Left lung (tissue), 10 donors: ENCODE measurements around the gene NAA38. TPM values are rescaled to one million over a fixed set of nuclear protein-coding genes. Genes with fewer than 3 reads are reported as not detected.

Experiments used
- ATAC-seq: fragments of 200-7000 bp; cut with Tn5 transposase; one replicate; pipeline ENCODE4 v1.9.1; 2020; ENCODE audit warnings: moderate library complexity
- DNase-seq, 4 donors: peaks; one replicate each; pipeline ENCODE4 v3.0.0-alpha.2; 2013 to 2020
- H3K27ac ChIP-seq, 2 donors: fragments of 200-600 bp; sonication (generic) in 1 of 2; one replicate each; pipeline versions ENCODE4 v1.5.0 to v1.8.0; 2020 to 2021
- H3K27me3 ChIP-seq, 2 donors: fragments of 200-600 bp; sonication (generic) in 1 of 2; one replicate each; pipeline versions ENCODE4 v1.5.0 to v1.8.0; 2020 to 2021
- H3K36me3 ChIP-seq, 2 donors: fragments of 200-600 bp; sonication (generic) in 1 of 2; one replicate each; pipeline versions ENCODE4 v1.5.0 to v1.8.0; 2020 to 2021
- H3K4me1 ChIP-seq, 2 donors: fragments of 200-600 bp; one replicate each; pipeline ENCODE4 v1.8.0; 2021
- H3K4me3 ChIP-seq, 2 donors: fragments of 200-600 bp; sonication (generic) in 1 of 2; one replicate each; pipeline versions ENCODE4 v1.5.0 to v1.8.0; 2020 to 2021; ENCODE audit warnings: mild to moderate bottlenecking in 1 of 2
- H3K9me3 ChIP-seq, 2 donors: fragments of 200-600 bp; sonication (generic) in 1 of 2; one replicate each; pipeline versions ENCODE4 v1.5.0 to v1.8.0; 2020 to 2021
- intact Hi-C, 2 donors: fragments of 100-400 bp; cut with DNase I; formaldehyde crosslinking; loops; one replicate each; pipeline versions ENCODE4 v1.11.2 to v1.14.2; 2022
- polyA plus RNA-seq, 6 donors: library from polyadenylated mRNA; unstranded; fragments of 120-200 nt; gene quantifications; one replicate each; pipeline ENCODE4 v1.2.1, GENCODE V29; 2013; ENCODE audit not compliant: insufficient read length in 6 of 6
- total RNA-seq, 2 donors: library from RNA; stranded (reverse); fragmentation: NEBNext Ultra II Directional; extraction: Animal tissue kit (Norgen Biotek cat#: 25700); gene quantifications; one replicate each; pipeline ENCODE4 v1.2.1, GENCODE V29; 2021
- TF ChIP-seq, protein P1 (sequence below), 2 donors: fragments of 200-600 bp; sonication (generic) in 1 of 2; IDR thresholded peaks; one replicate each; pipeline versions ENCODE4 v1.5.0 to v1.8.0; 2021; ENCODE audit warnings: antibody characterized with exemption in 2 of 2
- donor health status: DM: no; HTN: yes; CAD: no.
- donor health status: DM: no; HTN: no; CAD: no.

Gene NAA38
- total and polyA plus RNA-seq, 8 donors = 56.3 to 95.7 (median 74.2) TPM

DNA sequence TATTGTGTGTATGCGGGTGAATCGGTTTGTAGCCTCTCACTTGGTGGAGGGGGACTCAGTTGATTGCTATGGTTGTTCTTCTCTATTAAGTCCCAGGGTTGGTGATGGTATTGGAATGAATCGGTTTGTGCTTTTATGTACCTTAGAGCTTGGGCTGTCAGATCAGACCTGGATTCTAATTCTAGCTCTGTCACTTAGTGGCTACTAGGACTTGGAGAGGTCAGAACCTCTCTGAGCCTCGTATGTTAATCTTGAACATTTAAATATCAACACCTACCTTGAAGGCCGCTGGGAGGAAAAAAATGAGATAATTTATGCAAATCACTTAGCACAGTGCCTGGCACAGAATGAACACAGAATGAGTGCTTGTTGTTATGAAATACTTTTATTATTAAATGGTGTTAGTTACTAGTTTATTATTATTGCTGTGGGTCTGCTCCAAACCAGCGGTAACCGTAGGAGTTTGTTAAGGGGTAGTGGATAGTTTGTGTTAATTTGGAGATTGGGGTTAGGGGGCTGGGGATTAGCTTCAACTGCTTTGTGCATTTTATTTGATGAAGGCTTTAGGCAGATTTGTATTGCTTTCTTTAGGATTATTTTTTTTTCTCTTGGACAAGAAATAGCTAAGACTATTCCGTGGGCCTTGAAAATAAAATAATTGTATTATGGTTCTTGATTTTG is 19.8 kb downstream of the NAA38 start:
- Histone ChIP-seq H3K4me3 (peak overlapping the region in 1 of 2 donors; percentile 82), H3K4me1 (peaks cover 30 to 64% of the 10 kb centered on the region in 2 donors)
- intact Hi-C loops = no loop called here

DNA sequence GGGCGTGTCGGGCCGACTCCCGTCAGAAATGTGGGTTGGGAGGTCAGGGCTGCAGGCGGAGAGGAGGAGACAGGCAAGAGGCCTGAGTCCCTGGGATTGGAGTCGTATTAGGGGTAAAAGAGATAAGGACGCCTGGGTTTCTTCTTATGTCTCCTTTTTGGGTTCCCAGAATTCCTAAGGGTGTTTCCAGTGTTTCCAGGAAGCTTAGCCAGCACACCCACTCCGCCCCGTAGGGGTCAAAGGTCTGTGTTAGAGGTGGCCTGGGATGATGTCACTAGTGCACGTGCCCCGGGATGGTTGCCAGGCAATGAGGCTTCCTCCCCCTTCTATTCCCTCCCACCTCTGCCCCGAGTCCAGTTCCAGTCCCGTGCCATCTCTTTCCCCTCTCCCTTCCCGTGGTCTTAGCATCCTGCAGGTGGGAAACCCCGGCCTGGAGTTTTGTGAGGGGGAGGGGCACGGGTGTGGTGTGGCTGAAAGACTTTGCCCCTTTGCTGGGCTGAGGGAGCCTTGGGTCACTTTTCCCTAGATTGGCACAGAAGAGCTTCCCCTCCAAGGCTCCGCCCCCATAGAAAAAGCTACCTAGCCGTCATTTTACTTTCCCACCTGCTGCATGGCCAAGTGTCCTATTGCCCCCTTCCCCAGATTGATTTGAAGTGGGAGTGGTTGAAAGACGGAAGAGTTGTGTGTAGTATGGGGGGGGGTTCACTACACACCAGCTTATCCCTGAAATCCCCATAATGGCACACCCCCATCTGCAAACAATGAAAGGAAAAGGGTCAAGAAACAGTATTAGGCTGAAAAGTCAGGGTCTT is 20.6 kb downstream of the NAA38 start:
- Histone ChIP-seq H3K36me3 (no peaks in the 10 kb centered on the region), H3K9me3 (no peaks in the 10 kb centered on the region), H3K4me1 (peaks cover 30 to 64% of the 10 kb centered on the region in 2 donors), H3K27me3 (no peaks in the 10 kb centered on the region), H3K4me3 (peak overlapping the region; percentile 82 to 83), H3K27ac (peak overlapping the region; percentile 98)
- intact Hi-C loops = no loop called here
- ATAC-seq = peak; percentile 10
- DNase-seq = peak; percentile 83 to 94 (median 92)
- TF ChIP-seq, protein P1, sequence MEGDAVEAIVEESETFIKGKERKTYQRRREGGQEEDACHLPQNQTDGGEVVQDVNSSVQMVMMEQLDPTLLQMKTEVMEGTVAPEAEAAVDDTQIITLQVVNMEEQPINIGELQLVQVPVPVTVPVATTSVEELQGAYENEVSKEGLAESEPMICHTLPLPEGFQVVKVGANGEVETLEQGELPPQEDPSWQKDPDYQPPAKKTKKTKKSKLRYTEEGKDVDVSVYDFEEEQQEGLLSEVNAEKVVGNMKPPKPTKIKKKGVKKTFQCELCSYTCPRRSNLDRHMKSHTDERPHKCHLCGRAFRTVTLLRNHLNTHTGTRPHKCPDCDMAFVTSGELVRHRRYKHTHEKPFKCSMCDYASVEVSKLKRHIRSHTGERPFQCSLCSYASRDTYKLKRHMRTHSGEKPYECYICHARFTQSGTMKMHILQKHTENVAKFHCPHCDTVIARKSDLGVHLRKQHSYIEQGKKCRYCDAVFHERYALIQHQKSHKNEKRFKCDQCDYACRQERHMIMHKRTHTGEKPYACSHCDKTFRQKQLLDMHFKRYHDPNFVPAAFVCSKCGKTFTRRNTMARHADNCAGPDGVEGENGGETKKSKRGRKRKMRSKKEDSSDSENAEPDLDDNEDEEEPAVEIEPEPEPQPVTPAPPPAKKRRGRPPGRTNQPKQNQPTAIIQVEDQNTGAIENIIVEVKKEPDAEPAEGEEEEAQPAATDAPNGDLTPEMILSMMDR (IDR thresholded peaks at IDR 0.05) = no peak

More for the DNA sequence above, 19.8 kb downstream of the NAA38 start:
- Histone ChIP-seq H3K27me3 (no peaks in the 10 kb centered on the region), H3K36me3 (no peaks in the 10 kb centered on the region), H3K27ac (peak overlapping the region; percentile 98), H3K9me3 (no peaks in the 10 kb centered on the region)
- no peak for ATAC-seq
- TF ChIP-seq, protein P1 (IDR thresholded peaks at IDR 0.05) = no peak
- DNase-seq = no peak

DNA sequence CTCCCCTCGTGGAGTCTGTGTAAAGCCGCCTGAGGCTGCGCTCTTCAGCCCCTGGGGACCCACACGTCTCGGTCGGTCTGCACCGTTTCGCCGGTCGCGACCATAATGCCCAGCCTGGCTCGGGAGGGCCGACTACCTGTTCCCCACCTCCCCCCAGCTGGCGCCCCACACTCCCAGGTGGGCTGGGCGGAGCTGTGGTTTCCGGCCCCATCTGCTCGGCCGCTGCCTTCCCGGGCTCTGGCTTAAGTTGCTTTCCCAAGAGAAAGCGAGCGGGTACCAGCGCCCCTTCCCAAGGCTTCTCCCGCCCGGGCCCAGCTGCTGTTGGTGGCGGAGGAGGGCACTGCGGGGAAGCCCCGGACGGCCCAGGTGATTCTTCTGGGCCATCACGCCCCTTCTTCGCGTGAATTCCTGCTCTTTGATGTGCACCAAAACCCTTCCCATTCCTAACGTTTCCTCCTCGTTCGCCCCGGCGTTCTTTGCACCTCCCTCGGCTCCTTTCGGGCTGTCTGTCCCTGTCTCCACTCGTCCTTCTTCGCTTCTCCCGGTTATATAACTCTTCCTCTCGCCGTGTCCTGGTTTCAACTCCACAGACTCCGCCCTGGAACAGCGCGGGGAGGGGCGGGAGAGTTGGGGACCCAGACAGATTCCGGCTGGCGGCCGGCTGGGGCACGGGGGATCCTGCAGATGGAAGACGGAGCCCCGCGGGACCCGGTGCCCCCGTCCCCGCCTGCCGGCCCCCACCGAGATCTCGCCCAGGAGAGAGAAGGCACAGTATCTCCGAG is 21.4 kb downstream of the NAA38 start:
- H3K9me3 ChIP-seq = no peaks in the 10 kb centered on the region
- intact Hi-C loops = no loop called here
- DNase-seq (peak; percentile 68 to 92 (median 76)), ATAC-seq (peak; percentile 38)
- no peaks in the 10 kb centered on the region for H3K27me3 ChIP-seq
- H3K4me1 ChIP-seq = peaks cover 26 to 59% of the 10 kb centered on the region in 2 donors
- peak overlapping the region; percentile 98 for H3K27ac ChIP-seq
- no peaks in the 10 kb centered on the region for H3K36me3 ChIP-seq
- TF ChIP-seq, protein P1 (IDR thresholded peaks at IDR 0.05) = no peak
- H3K4me3 ChIP-seq = peak overlapping the region; percentile 82 to 83

DNA sequence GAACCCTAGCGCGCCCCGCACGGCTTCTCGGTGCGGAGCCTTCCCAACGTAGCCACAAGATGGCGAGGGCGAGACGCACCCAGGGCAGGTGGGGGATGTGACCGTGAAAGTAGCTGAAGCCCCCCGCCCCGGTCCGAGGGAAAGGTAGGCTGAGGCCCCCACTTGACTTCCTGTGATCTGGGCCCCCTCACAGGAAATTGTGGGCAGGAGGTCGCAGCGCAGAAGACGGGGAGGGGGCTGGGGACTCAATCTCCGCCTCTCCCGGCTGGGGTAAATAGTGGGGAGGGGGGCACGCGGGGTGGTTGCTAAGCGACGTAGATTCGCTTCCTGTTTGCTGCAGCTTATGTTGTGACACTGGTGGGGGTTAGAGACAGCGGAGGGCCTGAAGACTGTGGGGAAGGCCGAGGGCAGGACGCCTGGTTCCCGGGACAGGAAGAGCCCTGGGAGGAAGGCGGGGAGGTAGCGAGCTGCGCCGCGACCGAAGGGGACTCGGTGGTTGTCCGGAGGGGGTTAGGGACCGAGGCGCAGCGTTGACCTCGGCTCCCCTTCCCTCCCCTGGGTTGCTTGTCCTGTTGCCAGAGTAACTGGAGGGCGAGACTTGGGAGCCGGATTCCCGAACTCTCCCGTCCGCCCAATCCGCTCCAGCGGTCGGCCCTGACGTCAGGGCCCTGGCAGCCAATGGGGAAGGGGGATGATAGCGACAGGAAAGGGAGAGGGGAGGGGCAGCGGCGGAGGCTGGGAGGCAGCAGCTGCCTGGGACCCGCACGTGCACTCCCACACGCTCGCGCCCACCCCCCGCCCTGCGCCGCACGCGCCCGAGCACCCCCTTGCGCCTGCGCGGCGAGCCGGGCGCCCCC is 22.2 kb downstream of the NAA38 start:
- peak overlapping the region; percentile 98 for H3K27ac ChIP-seq
- no peaks in the 10 kb centered on the region for H3K27me3 ChIP-seq
- H3K9me3 ChIP-seq = no peaks in the 10 kb centered on the region
- ATAC-seq = peak; percentile 72
- peaks cover 23 to 50% of the 10 kb centered on the region in 2 donors for H3K4me1 ChIP-seq
- TF ChIP-seq, protein P1 (IDR thresholded peaks at IDR 0.05) = peak; percentile 59 to 66
- H3K4me3 ChIP-seq = peak overlapping the region; percentile 82 to 83
- intact Hi-C loops = no loop called here
- no peaks in the 10 kb centered on the region for H3K36me3 ChIP-seq
- DNase-seq = peak; percentile 96 to 100 (median 98)
